ENCODE results near the gene PROM1. TPM values are rescaled to one million over a fixed set of nuclear protein-coding genes. Genes with fewer than 3 reads are reported as not detected.

PROM1 gene
- total and polyA plus RNA-seq, 9 of the 15 experiments (the other 6 are each of a cell fraction or from before 2014, with no cell fraction given) = 0.05 TPM; not detected in 8

DNA sequence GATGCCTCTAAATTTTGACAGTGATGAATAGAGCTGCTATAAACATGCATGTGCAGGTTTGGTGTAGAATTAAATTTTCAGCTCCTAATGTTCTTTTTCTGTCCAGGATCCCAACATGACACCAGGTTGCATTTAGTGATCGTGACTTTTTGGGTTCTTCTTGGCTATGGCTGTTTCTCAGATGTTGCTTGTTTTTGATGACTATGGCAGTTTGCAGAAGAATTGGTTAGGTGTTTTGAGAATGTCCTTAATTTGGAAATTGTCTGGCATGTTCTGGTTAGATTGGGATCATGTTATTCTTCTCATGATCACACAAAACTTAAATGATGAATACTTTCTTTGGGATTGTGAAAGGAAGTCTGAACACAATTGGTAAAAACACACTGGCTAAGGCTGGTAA lies 141.5 kb downstream of the PROM1 start:
- Histone ChIP-seq H3K9me1 (ENCODE audit: control insufficient read depth, insufficient read depth, low read length) (no peaks in the 10 kb centered on the region), H3K79me2 (ENCODE audit: control insufficient read depth, insufficient read depth, low read length) (no peaks in the 10 kb centered on the region), H3K9ac (ENCODE audit: insufficient read depth in 1 of 2, low read depth in 2 of 2, low read length in 2 of 2) (no peak overlapping the region), H3K9me3 (replicated peaks; ENCODE audit: control insufficient read depth, insufficient read depth, low read depth, low read length) (no peaks in the 10 kb centered on the region), H3K4me3 (no peak overlapping the region), H3K27me3 (ENCODE audit: control insufficient read depth in 2 of 2, insufficient read depth in 2 of 2, low read length in 2 of 2) (peaks cover 0 to 7% of the 10 kb centered on the region in 2 experiments; a peak in 1 of 5 replicates), H3K4me1 (replicated peaks in 1 of 2; ENCODE audit: control insufficient read depth in 2 of 2, insufficient read depth in 2 of 2, low read length in 2 of 2) (no peaks in the 10 kb centered on the region), H3K27ac (ENCODE audit: extremely low read depth, low read depth, low read length) (no peak overlapping the region), H3K4me2 (ENCODE audit: insufficient read depth, low read length) (no peak overlapping the region), H3K36me3 (ENCODE audit: control insufficient read depth, insufficient read depth, low read length) (no peaks in the 10 kb centered on the region), H2AFZ (ENCODE audit: low read depth, low read length) (no peak overlapping the region), H4K20me1 (replicated peaks; ENCODE audit: control insufficient read depth, insufficient read depth, low read length) (no peaks in the 10 kb centered on the region)
- in situ Hi-C loops (cut with MboI) = no loop called here
- POLR2A ChIA-PET = interaction anchor here (0.8 kb wide), 1 partner anchor 20 kb away, joined by 3 read pairs; no protein-coding TSS in a partner anchor
- peak; percentile 68 for TF ChIP-seq ZNF316 (IDR thresholded peaks at IDR 0.05)
- TF ChIP-seq MTA1 (IDR thresholded peaks at IDR 0.05; ENCODE audit: borderline replicate concordance) = no peak
- CTCF ChIA-PET (ENCODE audit: low intra/inter-chr PET ratio) = no interaction called here
- no TSS peak for BruUV-seq (replicated peaks)
- no peak for FAIRE-seq
- 0% methylated on average over 1 of the region's 1 CpG for WGBS (ENCODE audit: insufficient coverage, low coverage, missing lambda C conversion rate)
- DNase-seq (ENCODE audit: extremely low read depth in 1 of 4, low spot score in 3 of 4) = no peak
- ATAC-seq = no peak
- intact Hi-C loops (cut with micrococcal nuclease) = no loop called here

- FAIRE-seq = no peak
- no peak for DNase-seq (ENCODE audit: extremely low read depth in 1 of 4, low spot score in 3 of 4)
- Histone ChIP-seq H3K27me3 (ENCODE audit: control insufficient read depth in 2 of 2, insufficient read depth in 2 of 2, low read length in 2 of 2) (peaks cover 0 to 10% of the 10 kb centered on the region in 2 experiments; a peak in 2 of 5 replicates), H3K27ac (ENCODE audit: extremely low read depth, low read depth, low read length) (no peak within 1 kb of the TSS), H3K4me3 (no peak within 1 kb of the TSS), H3K4me2 (ENCODE audit: insufficient read depth, low read length) (no peak within 1 kb of the TSS), H4K20me1 (replicated peaks; ENCODE audit: control insufficient read depth, insufficient read depth, low read length) (no peaks in the 10 kb centered on the region; the same call in 1 of the 2 replicates), H3K9me3 (replicated peaks; ENCODE audit: control insufficient read depth, insufficient read depth, low read depth, low read length) (no peaks in the 10 kb centered on the region), H2AFZ (ENCODE audit: low read depth, low read length) (no peak within 1 kb of the TSS), H3K36me3 (ENCODE audit: control insufficient read depth, insufficient read depth, low read length) (no peaks in the 10 kb centered on the region), H3K9ac (ENCODE audit: insufficient read depth in 1 of 2, low read depth in 2 of 2, low read length in 2 of 2) (no peak within 1 kb of the TSS), H3K79me2 (ENCODE audit: control insufficient read depth, insufficient read depth, low read length) (no peaks in the 10 kb centered on the region), H3K9me1 (ENCODE audit: control insufficient read depth, insufficient read depth, low read length) (no peaks in the 10 kb centered on the region), H3K4me1 (replicated peaks in 1 of 2; ENCODE audit: control insufficient read depth in 2 of 2, insufficient read depth in 2 of 2, low read length in 2 of 2) (no peaks in the 10 kb centered on the region)
- no peak for TF ChIP-seq ZC3H11A (IDR thresholded peaks at IDR 0.05; ENCODE audit: low read depth, low read length)
- no peak for ATAC-seq
- BruUV-seq (replicated peaks) = no TSS peak
- 0% methylated on average over 4 of the region's 4 CpGs for WGBS (ENCODE audit: insufficient coverage, low coverage, missing lambda C conversion rate)
- in situ Hi-C loops (cut with MboI) = no loop called here
- intact Hi-C loops (cut with micrococcal nuclease) = no loop called here
- ChIA-PET CTCF (ENCODE audit: low intra/inter-chr PET ratio) (no interaction called here), POLR2A (no interaction called here)
These were observed 145.2 kb downstream of the PROM1 start, which contains the start of gene FGFBP1 for GRCh38 chr4:15938640-15939039. FGFBP1 (minus strand) TSS chr4:15938740; CDS start chr4:15936632, 2,108 bp downstream.

All from K562 (cell line).